Lung (tissue), 12 donors: ENCODE data around the gene HSBP1L1. TPM values are rescaled to one million over a fixed set of nuclear protein-coding genes. Genes with fewer than 3 reads are reported as not detected.

Experiments used
- ATAC-seq: fragments of 200-7000 bp; cut with Tn5 transposase; one replicate; pipeline ENCODE4 v1.9.1; 2020; ENCODE audit warnings: moderate number of reproducible peaks; ENCODE audit not compliant: insufficient read depth, low FRiP score
- DNase-seq, 3 donors: peaks; one replicate each; pipeline ENCODE4 v3.0.0-alpha.2; 2013 to 2017
- H3K27ac ChIP-seq, 2 donors: one replicate each; pipeline ENCODE4 v1.5.1; 2013; ENCODE audit warnings: mild to moderate bottlenecking in 2 of 2, moderate library complexity in 2 of 2, control low read depth in 1 of 2, inconsistent platforms in 1 of 2, low read depth in 1 of 2, low read length in 1 of 2
- H3K27me3 ChIP-seq, 3 donors: one replicate each; pipeline ENCODE4 v1.5.1; 2013; ENCODE audit warnings: low read length in 2 of 3; ENCODE audit not compliant: control insufficient read depth in 3 of 3, insufficient read depth in 3 of 3
- H3K36me3 ChIP-seq, 4 donors: one replicate each; pipeline ENCODE4 v1.5.1; 2013; ENCODE audit warnings: low read length in 4 of 4, mild to moderate bottlenecking in 1 of 4, moderate library complexity in 1 of 4; ENCODE audit not compliant: control insufficient read depth in 4 of 4, insufficient read depth in 4 of 4
- H3K4me1 ChIP-seq, 5 donors: one replicate each; pipeline ENCODE4 v1.5.1; 2013; ENCODE audit warnings: low read length in 5 of 5, mild to moderate bottlenecking in 2 of 5, moderate library complexity in 1 of 5; ENCODE audit not compliant: control insufficient read depth in 5 of 5, insufficient read depth in 5 of 5
- H3K4me3 ChIP-seq: one replicate; pipeline ENCODE4 v1.5.1; 2013; ENCODE audit warnings: mild to moderate bottlenecking, control low read depth, moderate library complexity
- H3K9ac ChIP-seq, 2 donors: one replicate each; pipeline ENCODE4 v1.5.1; 2013; ENCODE audit warnings: low read length in 2 of 2, control low read depth in 1 of 2; ENCODE audit not compliant: insufficient read depth in 1 of 2
- H3K9me3 ChIP-seq, 4 donors: one replicate each; pipeline ENCODE4 v1.5.1; 2013; ENCODE audit warnings: low read length in 3 of 4, mild to moderate bottlenecking in 1 of 4, moderate library complexity in 1 of 4; ENCODE audit not compliant: control insufficient read depth in 4 of 4, insufficient read depth in 3 of 4
- CTCF ChIP-seq: IDR thresholded peaks from 2 replicates; pipeline ENCODE4 v1.5.1; 2012; ENCODE audit warnings: mild to moderate bottlenecking; ENCODE audit errors: control extremely low read depth, extremely low read depth
- WGBS, 2 donors: extraction: QIAGEN DNeasy Blood & Tissue Kit; methylation state at CpG; one replicate each; pipeline ENCODE4 v1.1.7; 2013; 5-methylcytosine and 5-hydroxymethylcytosine counted together
- polyA plus RNA-seq, 2 donors: library from polyadenylated mRNA; stranded (reverse); fragments of 200-250 nt; gene quantifications; one replicate each; pipeline ENCODE4 v1.2.1, GENCODE V29; 2013
- total RNA-seq, 2 donors: library from RNA; depleted of rRNA in 1 of 2; stranded (reverse); fragments of >200 nt in 1 of 2; gene quantifications; one replicate each; pipeline ENCODE4 v1.2.1, GENCODE V29; 2014 to 2021
- donor health status: control.
- donor health status: control.
- donor health status: Bipolar disorder and iron deficiency.
- donor health status: healthy.
- donor health status: DM: yes; HTN: yes; CAD: no.

The HSBP1L1 gene
- total and polyA plus RNA-seq, 4 donors, result 23.2 to 80.9 (median 34.3) TPM

GRCh38 chr18:79926306-79926705 lies 38.1 kb upstream of the HSBP1L1 start:
- DNase-seq, result no peak
- Histone ChIP-seq H3K4me3 (no peak overlapping the region), H3K36me3 (peaks cover 0 to 28% (median 15%) of the 10 kb centered on the region in 4 donors), H3K9me3 (peaks cover 3 to 12% (median 7%) of the 10 kb centered on the region in 4 donors), H3K27ac (no peak overlapping the region), H3K27me3 (no peaks in the 10 kb centered on the region), H3K9ac (no peak overlapping the region), H3K4me1 (peaks cover 0 to 10% (median 0%) of the 10 kb centered on the region in 5 donors)
- TF ChIP-seq CTCF, result no peak
- 90 to 97% methylated on average over 11 of the region's 11 CpGs for WGBS, 2 donors
- no peak for ATAC-seq

GRCh38 chr18:79926715-79927606 lies 37.5 kb upstream of the HSBP1L1 start:
- H3K4me3 ChIP-seq, result no peak overlapping the region
- peaks cover 0 to 28% (median 15%) of the 10 kb centered on the region in 4 donors for H3K36me3 ChIP-seq
- H3K9me3 ChIP-seq, result peaks cover 3 to 12% (median 7%) of the 10 kb centered on the region in 4 donors
- ATAC-seq, result no peak
- no peak for TF ChIP-seq CTCF
- no peak overlapping the region for H3K27ac ChIP-seq
- H3K4me1 ChIP-seq, result peaks cover 0 to 10% (median 0%) of the 10 kb centered on the region in 5 donors
- H3K9ac ChIP-seq, result no peak overlapping the region
- 82 to 92% methylated on average over 21 of the region's 21 CpGs for WGBS, 2 donors
- no peak for DNase-seq
- H3K27me3 ChIP-seq, result no peaks in the 10 kb centered on the region

GRCh38 chr18:79927607-79928562 lies 36.6 kb upstream of the HSBP1L1 start:
- peak in 1 of 3 donors; percentile 7 for DNase-seq
- H3K4me1 ChIP-seq, result peaks cover 0 to 8% (median 0%) of the 10 kb centered on the region in 5 donors
- H3K36me3 ChIP-seq, result peaks cover 0 to 26% (median 14%) of the 10 kb centered on the region in 4 donors
- WGBS, 2 donors, result 95 to 96% methylated on average over 25 of the region's 25 CpGs
- H3K27me3 ChIP-seq, result no peaks in the 10 kb centered on the region
- no peak for ATAC-seq
- H3K4me3 ChIP-seq, result no peak overlapping the region
- H3K9ac ChIP-seq, result no peak overlapping the region
- H3K9me3 ChIP-seq, result peaks cover 3 to 12% (median 7%) of the 10 kb centered on the region in 4 donors
- H3K27ac ChIP-seq, result no peak overlapping the region
- no peak for TF ChIP-seq CTCF
